DOHH2 (cell line): ENCODE measurements around the gene ITPRID2.

ENCODE experiments used
- H3F3A ChIP-seq: fragments of 200-600 bp; sonication (generic), shearing (Covaris generic); 2 replicates; pipeline ENCODE4 v1.6.0; 2016; ENCODE audit warnings: antibody characterized with exemption, mild to moderate bottlenecking; ENCODE audit not compliant: control insufficient read depth, insufficient read depth
- H3K27ac ChIP-seq: fragments of 200-600 bp; sonication (generic); 2 replicates; pipeline ENCODE4 v1.5.1; 2014; ENCODE audit warnings: low read depth, mild to moderate bottlenecking, low read length, moderate library complexity
- H3K27me3 ChIP-seq: fragments of 200-600 bp; sonication (generic); 2 replicates; pipeline ENCODE4 v1.6.1; 2014; ENCODE audit warnings: mild to moderate bottlenecking, low read length, mixed read lengths; ENCODE audit not compliant: control insufficient read depth
- H3K36me3 ChIP-seq: fragments of 200-600 bp; sonication (generic); 2 replicates; pipeline ENCODE4 v1.6.1; 2014; ENCODE audit warnings: mild to moderate bottlenecking, low read length, moderate library complexity, mixed read lengths; ENCODE audit not compliant: control insufficient read depth
- H3K4me1 ChIP-seq: fragments of 200-600 bp; sonication (generic); 2 replicates; pipeline ENCODE4 v1.6.1; 2014; ENCODE audit warnings: mild to moderate bottlenecking, low read length, mixed read lengths; ENCODE audit not compliant: control insufficient read depth
- H3K4me2 ChIP-seq: fragments of 200-600 bp; sonication (generic); 2 replicates; pipeline ENCODE4 v1.6.0; 2014; ENCODE audit warnings: mild to moderate bottlenecking, low read length, moderate library complexity
- H3K4me3 ChIP-seq: fragments of 200-600 bp; sonication (generic); 2 replicates; pipeline ENCODE4 v1.5.1; 2014; ENCODE audit warnings: mild to moderate bottlenecking, low read length, mixed read lengths
- H3K79me2 ChIP-seq: fragments of 200-600 bp; sonication (generic); 2 replicates; pipeline ENCODE4 v1.6.1; 2014; ENCODE audit warnings: mild to moderate bottlenecking, low read length, mixed read lengths; ENCODE audit not compliant: control insufficient read depth
- H3K9me2 ChIP-seq: fragments of 200-600 bp; sonication (generic); replicated peaks from 2 replicates; pipeline ENCODE4 v1.6.1; 2014; ENCODE audit warnings: mild to moderate bottlenecking, low read length, mixed read lengths; ENCODE audit not compliant: control insufficient read depth
- H3K9me3 ChIP-seq: fragments of 200-600 bp; sonication (generic); 2 replicates; pipeline ENCODE4 v1.6.1; 2014; ENCODE audit warnings: antibody characterized with exemption, low read length, mixed read lengths; ENCODE audit not compliant: control insufficient read depth, insufficient read depth
- H4K20me1 ChIP-seq: fragments of 200-600 bp; sonication (generic); 2 replicates; pipeline ENCODE4 v1.6.0; 2014; ENCODE audit warnings: low read depth, mild to moderate bottlenecking, antibody characterized with exemption, low read length, moderate library complexity; ENCODE audit not compliant: control insufficient read depth, insufficient read depth
- EZH2phosphoT487 ChIP-seq: fragments of 200-600 bp; sonication (generic); IDR thresholded peaks from 2 replicates; pipeline ENCODE4 v1.6.1; 2017; ENCODE audit warnings: borderline replicate concordance, mild to moderate bottlenecking, antibody characterized with exemption, low read length, moderate library complexity, mixed read lengths
- TF ChIP-seq, protein P1 (sequence below): fragments of 200-600 bp; sonication (generic); IDR thresholded peaks from one replicate; pipeline ENCODE4 v1.5.1; 2014; ENCODE audit warnings: antibody characterized with exemption, mild to moderate bottlenecking, low read depth, low read length; ENCODE audit not compliant: poor library complexity, severe bottlenecking

ITPRID2 gene

DNA sequence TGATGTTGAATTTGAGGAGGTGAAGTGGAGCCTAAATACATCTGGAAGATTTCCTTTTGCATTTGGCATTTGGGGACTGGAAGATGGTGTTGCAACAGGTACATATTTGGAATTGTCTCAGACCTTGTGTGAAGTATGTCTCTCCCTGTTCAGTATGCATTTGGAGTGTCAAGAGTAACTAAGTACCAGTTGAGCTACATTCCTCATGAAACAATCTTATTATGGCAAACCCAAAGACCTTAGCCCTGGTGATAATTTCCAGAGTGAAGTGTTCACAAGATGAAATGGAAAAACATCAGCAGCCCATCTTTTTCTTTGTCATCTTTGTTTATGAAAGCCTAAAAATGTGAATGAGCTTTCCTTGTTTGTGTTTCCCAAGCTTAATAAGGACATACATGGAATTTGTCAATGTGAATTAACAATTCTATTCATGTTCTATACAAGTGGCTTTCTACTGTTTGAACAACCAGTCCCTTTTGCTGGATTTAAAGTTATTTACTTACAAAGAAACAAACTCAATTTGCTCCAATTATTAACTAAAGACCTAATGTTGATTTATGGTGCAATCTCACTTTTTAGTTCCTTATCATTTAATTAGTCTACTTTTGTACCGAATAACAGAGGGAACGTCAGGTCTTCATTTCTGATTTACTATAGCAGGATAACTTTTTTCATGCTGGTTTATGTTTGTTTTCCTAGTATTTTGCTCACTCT, 52.0 kb downstream of the ITPRID2 start:
- Histone ChIP-seq H3K9me3 (no peaks in the 10 kb centered on the region), H3K27me3 (no peaks in the 10 kb centered on the region), H4K20me1 (no peaks in the 10 kb centered on the region), H3F3A (no peaks in the 10 kb centered on the region), H3K79me2 (no peaks in the 10 kb centered on the region), H3K4me1 (peaks cover 4% of the 10 kb centered on the region; the same call in 1 of the 2 replicates), H3K9me2 (no peaks in the 10 kb centered on the region), H3K27ac (no peak overlapping the region), H3K36me3 (no peaks in the 10 kb centered on the region), H3K4me3 (no peak overlapping the region), H3K4me2 (no peak overlapping the region)
- TF ChIP-seq, protein P1, sequence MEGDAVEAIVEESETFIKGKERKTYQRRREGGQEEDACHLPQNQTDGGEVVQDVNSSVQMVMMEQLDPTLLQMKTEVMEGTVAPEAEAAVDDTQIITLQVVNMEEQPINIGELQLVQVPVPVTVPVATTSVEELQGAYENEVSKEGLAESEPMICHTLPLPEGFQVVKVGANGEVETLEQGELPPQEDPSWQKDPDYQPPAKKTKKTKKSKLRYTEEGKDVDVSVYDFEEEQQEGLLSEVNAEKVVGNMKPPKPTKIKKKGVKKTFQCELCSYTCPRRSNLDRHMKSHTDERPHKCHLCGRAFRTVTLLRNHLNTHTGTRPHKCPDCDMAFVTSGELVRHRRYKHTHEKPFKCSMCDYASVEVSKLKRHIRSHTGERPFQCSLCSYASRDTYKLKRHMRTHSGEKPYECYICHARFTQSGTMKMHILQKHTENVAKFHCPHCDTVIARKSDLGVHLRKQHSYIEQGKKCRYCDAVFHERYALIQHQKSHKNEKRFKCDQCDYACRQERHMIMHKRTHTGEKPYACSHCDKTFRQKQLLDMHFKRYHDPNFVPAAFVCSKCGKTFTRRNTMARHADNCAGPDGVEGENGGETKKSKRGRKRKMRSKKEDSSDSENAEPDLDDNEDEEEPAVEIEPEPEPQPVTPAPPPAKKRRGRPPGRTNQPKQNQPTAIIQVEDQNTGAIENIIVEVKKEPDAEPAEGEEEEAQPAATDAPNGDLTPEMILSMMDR = no peak
- no peak for TF ChIP-seq EZH2phosphoT487

- no peaks in the 10 kb centered on the region for H3K27me3 ChIP-seq
- no peaks in the 10 kb centered on the region for H4K20me1 ChIP-seq
- H3K27ac ChIP-seq = no peak overlapping the region
- no peaks in the 10 kb centered on the region for H3K36me3 ChIP-seq
- no peaks in the 10 kb centered on the region for H3F3A ChIP-seq
- H3K4me3 ChIP-seq = no peak overlapping the region
- peaks cover 4% of the 10 kb centered on the region; the same call in 1 of the 2 replicates for H3K4me1 ChIP-seq
- no peaks in the 10 kb centered on the region for H3K9me3 ChIP-seq
- H3K9me2 ChIP-seq = no peaks in the 10 kb centered on the region
- H3K4me2 ChIP-seq = no peak overlapping the region
- no peak for TF ChIP-seq EZH2phosphoT487
- TF ChIP-seq, protein P1 = no peak
- no peaks in the 10 kb centered on the region for H3K79me2 ChIP-seq
Observed at GRCh38 chr2:181944164-181944913, 52.8 kb downstream of the ITPRID2 start.

DNA sequence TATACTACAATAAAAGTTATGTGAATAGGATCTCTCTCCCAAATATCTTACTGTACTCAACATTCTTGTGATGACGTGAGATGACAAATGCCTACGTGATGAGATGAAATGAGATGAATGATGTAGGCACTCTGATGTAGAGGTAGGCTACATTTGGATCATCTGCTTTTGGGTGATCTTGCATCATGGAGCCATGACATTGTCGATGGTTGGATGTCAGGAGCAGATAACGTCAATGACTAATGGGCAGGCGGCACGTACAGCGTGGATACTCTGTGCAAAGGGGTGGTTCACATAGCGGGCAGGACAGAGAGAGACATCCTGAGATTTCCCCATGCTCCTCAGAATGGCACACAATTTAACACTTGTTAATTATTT, 53.4 kb downstream of the ITPRID2 start:
- H3K27me3 ChIP-seq = no peaks in the 10 kb centered on the region

More for the DNA sequence above, 53.4 kb downstream of the ITPRID2 start:
- Histone ChIP-seq H3K79me2 (no peaks in the 10 kb centered on the region), H3K27ac (no peak overlapping the region), H3K4me3 (no peak overlapping the region), H3K4me2 (no peak overlapping the region), H3K36me3 (no peaks in the 10 kb centered on the region), H3K9me2 (no peaks in the 10 kb centered on the region), H3K4me1 (peaks cover 4% of the 10 kb centered on the region; the same call in 1 of the 2 replicates), H3F3A (no peaks in the 10 kb centered on the region), H4K20me1 (no peaks in the 10 kb centered on the region), H3K9me3 (no peaks in the 10 kb centered on the region)
- TF ChIP-seq, protein P1 = no peak
- TF ChIP-seq EZH2phosphoT487 = no peak
